Thymus (tissue), 11 donors: ENCODE results near the gene BUD13. TPM values are rescaled to one million over a fixed set of nuclear protein-coding genes. Genes with fewer than 3 reads are reported as not detected.
"Not testable (repeated sequence)": the region's sequence is repeated elsewhere in the genome, so short reads cannot be mapped to it uniquely, and the experiment has no call there.

Source experiments
- DNase-seq, 9 donors: peaks; one replicate each; pipeline ENCODE4 v3.0.0-alpha.2; 2013; ENCODE audit warnings: low spot score in 9 of 9, low read depth in 6 of 9, missing footprints in 1 of 9
- H3K27ac ChIP-seq, 2 donors: one replicate each; pipeline ENCODE4 v1.5.1; 2013; ENCODE audit warnings: control low read depth in 1 of 2, low read depth in 1 of 2, low read length in 1 of 2, mild to moderate bottlenecking in 1 of 2, moderate library complexity in 1 of 2
- H3K27me3 ChIP-seq, 2 donors: one replicate each; pipeline ENCODE4 v1.5.1; 2013; ENCODE audit warnings: low read length in 1 of 2; ENCODE audit not compliant: control insufficient read depth in 2 of 2, insufficient read depth in 1 of 2
- H3K36me3 ChIP-seq, 2 donors: one replicate each; pipeline ENCODE4 v1.5.1; 2013; ENCODE audit warnings: low read length in 1 of 2, mild to moderate bottlenecking in 1 of 2, moderate library complexity in 1 of 2; ENCODE audit not compliant: control insufficient read depth in 2 of 2, insufficient read depth in 2 of 2
- H3K4me1 ChIP-seq, 2 donors: one replicate each; pipeline ENCODE4 v1.5.1; 2013; ENCODE audit warnings: low read length in 2 of 2; ENCODE audit not compliant: control insufficient read depth in 2 of 2, insufficient read depth in 2 of 2
- H3K4me3 ChIP-seq, 2 donors: one replicate each; pipeline ENCODE4 v1.5.1; 2013; ENCODE audit warnings: low read length in 2 of 2, control low read depth in 1 of 2, mild to moderate bottlenecking in 1 of 2
- H3K9me3 ChIP-seq, 2 donors: one replicate each; pipeline ENCODE4 v1.5.1; 2013; ENCODE audit warnings: low read length in 1 of 2, mild to moderate bottlenecking in 1 of 2; ENCODE audit not compliant: control insufficient read depth in 2 of 2, insufficient read depth in 1 of 2
- WGBS: extraction: QIAGEN DNeasy Blood & Tissue Kit; methylation state at CpG from one replicate; pipeline ENCODE4 v1.1.7; 2013; 5-methylcytosine and 5-hydroxymethylcytosine counted together
- polyA plus RNA-seq: library from polyadenylated mRNA; stranded (reverse); fragments of 200-250 nt; gene quantifications from one replicate; pipeline ENCODE4 v1.2.3, GENCODE V29; 2013
- total RNA-seq: library from RNA; stranded (reverse); fragments of 120-200 nt; gene quantifications from one replicate; pipeline ENCODE4 v1.2.4, GENCODE V29; 2013
- donor health status: healthy.

The BUD13 gene
- total and polyA plus RNA-seq, 2 donors = 18.1 to 36.9 TPM

- no peaks in the 10 kb centered on the region for H3K4me1 ChIP-seq
- 85% methylated on average over 4 of the region's 4 CpGs for WGBS
- no peak for DNase-seq
- H3K27ac ChIP-seq = no peak overlapping the region
- no peak overlapping the region for H3K4me3 ChIP-seq
- no peaks in the 10 kb centered on the region for H3K36me3 ChIP-seq
- H3K9me3 ChIP-seq = no peaks in the 10 kb centered on the region
- H3K27me3 ChIP-seq = no peaks in the 10 kb centered on the region
Observed at GRCh38 chr11:116812109-116812508, 39.3 kb upstream of the BUD13 start.

- no peaks in the 10 kb centered on the region for H3K9me3 ChIP-seq
Observed at GRCh38 chr11:116811194-116811593, 38.4 kb upstream of the BUD13 start.

GRCh38 chr11:116808262-116809175 lies 35.7 kb upstream of the BUD13 start:
- 92% methylated on average over 14 of the region's 14 CpGs for WGBS
- H3K27ac ChIP-seq = no peak overlapping the region
- H3K27me3 ChIP-seq = no peaks in the 10 kb centered on the region
- H3K36me3 ChIP-seq = no peaks in the 10 kb centered on the region
- H3K9me3 ChIP-seq = no peaks in the 10 kb centered on the region
- H3K4me1 ChIP-seq = no peaks in the 10 kb centered on the region
- DNase-seq = no peak
- no peak overlapping the region for H3K4me3 ChIP-seq

More at GRCh38 chr11:116811194-116811593, 38.4 kb upstream of the BUD13 start:
- no peak overlapping the region for H3K4me3 ChIP-seq
- H3K27ac ChIP-seq = no peak overlapping the region
- H3K4me1 ChIP-seq = no peaks in the 10 kb centered on the region
- no peak for DNase-seq
- no peaks in the 10 kb centered on the region for H3K36me3 ChIP-seq
- 90% methylated on average over 3 of the region's 3 CpGs for WGBS
- no peaks in the 10 kb centered on the region for H3K27me3 ChIP-seq

GRCh38 chr11:116807601-116808261 lies 34.9 kb upstream of the BUD13 start:
- no peak for DNase-seq
- Histone ChIP-seq H3K36me3 (no peaks in the 10 kb centered on the region), H3K4me3 (no peak overlapping the region), H3K27ac (no peak overlapping the region), H3K4me1 (no peaks in the 10 kb centered on the region), H3K9me3 (no peaks in the 10 kb centered on the region), H3K27me3 (no peaks in the 10 kb centered on the region)
- 98% methylated on average over 6 of the region's 6 CpGs for WGBS

GRCh38 chr11:116804001-116804400 lies 31.2 kb upstream of the BUD13 start:
- WGBS = 80% methylated on average over 3 of the region's 3 CpGs

GRCh38 chr11:116801662-116802061 lies 28.9 kb upstream of the BUD13 start:
- H3K4me3 ChIP-seq, H3K36me3 ChIP-seq, H3K27ac ChIP-seq, H3K27me3 ChIP-seq, H3K9me3 ChIP-seq, DNase-seq, H3K4me1 ChIP-seq: not testable (repeated sequence)

More at GRCh38 chr11:116804001-116804400, 31.2 kb upstream of the BUD13 start:
- Histone ChIP-seq H3K9me3 (no peaks in the 10 kb centered on the region), H3K27me3 (no peaks in the 10 kb centered on the region), H3K36me3 (no peaks in the 10 kb centered on the region), H3K27ac (no peak overlapping the region), H3K4me1 (no peaks in the 10 kb centered on the region), H3K4me3 (no peak overlapping the region)
- DNase-seq = no peak

GRCh38 chr11:116800610-116801009 lies 27.8 kb upstream of the BUD13 start:
- WGBS = 99% methylated on average over 2 of the region's 2 CpGs
- DNase-seq = no peak
- Histone ChIP-seq H3K9me3 (no peaks in the 10 kb centered on the region), H3K27me3 (no peaks in the 10 kb centered on the region), H3K4me1 (no peaks in the 10 kb centered on the region), H3K4me3 (no peak overlapping the region), H3K27ac (no peak overlapping the region), H3K36me3 (no peaks in the 10 kb centered on the region)

- no peaks in the 10 kb centered on the region for H3K9me3 ChIP-seq
- no peaks in the 10 kb centered on the region for H3K4me1 ChIP-seq
- no peak overlapping the region for H3K4me3 ChIP-seq
- no peak for DNase-seq
- no peak overlapping the region for H3K27ac ChIP-seq
- no peaks in the 10 kb centered on the region for H3K27me3 ChIP-seq
- 91% methylated on average over 5 of the region's 5 CpGs for WGBS
- H3K36me3 ChIP-seq = no peaks in the 10 kb centered on the region
Observed at GRCh38 chr11:116798368-116798767, 25.6 kb upstream of the BUD13 start.

GRCh38 chr11:116797816-116798215 lies 25.0 kb upstream of the BUD13 start:
- DNase-seq = no peak
- no peaks in the 10 kb centered on the region for H3K27me3 ChIP-seq
- H3K9me3 ChIP-seq = no peaks in the 10 kb centered on the region
- H3K27ac ChIP-seq = no peak overlapping the region
- H3K36me3 ChIP-seq = no peaks in the 10 kb centered on the region
- H3K4me1 ChIP-seq = no peaks in the 10 kb centered on the region
- no peak overlapping the region for H3K4me3 ChIP-seq
- WGBS = 97% methylated on average over 5 of the region's 5 CpGs
